ENCODE results near the gene WDR70.
"Not testable (repeated sequence)": the region's sequence is repeated elsewhere in the genome, so short reads cannot be mapped to it uniquely, and the experiment has no call there.

Gene WDR70

DNA sequence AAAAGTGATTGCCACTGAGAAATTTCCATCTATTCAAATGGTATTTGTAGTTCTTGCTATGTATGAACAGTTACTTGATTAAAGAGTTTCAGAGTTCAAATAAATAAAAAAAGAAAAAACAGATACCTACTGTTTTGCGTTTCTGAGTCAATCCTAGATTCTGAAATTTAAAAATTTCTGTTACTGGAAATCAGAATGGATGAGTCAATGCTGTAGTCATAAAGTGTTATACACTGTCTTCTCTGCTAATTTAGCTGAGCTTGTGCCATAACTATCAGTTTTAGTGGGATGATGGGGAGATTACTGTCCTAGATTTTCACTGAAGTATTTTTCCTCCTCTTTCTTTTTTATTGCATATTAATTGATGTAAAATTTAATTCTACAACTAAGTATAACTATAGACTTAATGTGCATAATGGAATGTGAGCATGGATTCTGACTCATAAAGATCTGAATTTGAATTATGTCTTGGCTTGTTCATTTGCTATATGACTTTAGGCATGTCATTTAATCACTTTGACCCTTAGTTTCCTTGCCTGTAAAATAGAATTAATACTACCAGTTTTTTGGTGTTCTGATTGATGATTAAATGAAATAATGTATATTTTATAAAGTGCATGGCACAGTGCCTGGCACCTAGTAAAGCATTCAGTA is 75.4 kb downstream of the WDR70 start:
- not testable (repeated sequence) for DNase-seq

DNA sequence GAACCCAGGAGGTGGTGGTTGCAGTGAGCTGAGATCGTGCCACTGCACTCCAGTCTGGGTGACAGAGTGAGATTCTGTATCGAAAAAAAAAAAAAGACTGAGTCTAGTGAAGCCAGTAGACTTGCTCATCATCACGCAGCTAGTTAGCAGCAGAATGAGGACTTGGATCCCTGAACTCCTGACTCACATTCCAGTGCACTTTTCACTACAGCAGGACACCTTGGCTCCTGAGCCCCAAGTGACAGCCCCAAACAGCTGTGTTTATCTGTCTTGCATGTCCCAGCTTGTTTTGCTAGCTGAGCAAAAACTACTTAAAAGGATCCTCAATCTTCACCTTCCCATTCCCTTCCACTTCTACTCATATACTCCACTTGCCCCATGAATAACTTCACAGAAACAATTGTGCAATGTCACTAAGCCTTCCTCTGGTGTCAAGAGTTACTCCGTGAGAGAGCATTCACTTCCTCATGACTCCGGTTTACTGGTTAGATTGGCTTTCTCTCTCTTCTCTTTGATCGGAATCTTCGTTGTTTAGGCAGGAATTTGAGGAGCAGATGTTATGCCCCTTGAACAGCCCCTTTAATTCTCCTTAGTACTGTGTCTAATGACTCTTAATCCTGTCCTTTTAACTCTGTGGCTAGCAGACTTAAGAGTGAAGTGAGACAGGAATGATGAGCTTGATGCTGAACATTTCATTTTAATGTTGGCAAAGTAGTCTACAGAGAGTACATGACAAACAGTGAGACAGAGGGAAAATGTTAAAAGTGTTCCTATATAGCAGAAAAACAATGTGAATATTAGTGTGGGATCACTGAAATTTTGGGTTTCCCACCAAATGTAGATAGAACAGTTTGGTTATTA is 84.3 kb downstream of the WDR70 start:
- DNase-seq = not testable (repeated sequence)

DNA sequence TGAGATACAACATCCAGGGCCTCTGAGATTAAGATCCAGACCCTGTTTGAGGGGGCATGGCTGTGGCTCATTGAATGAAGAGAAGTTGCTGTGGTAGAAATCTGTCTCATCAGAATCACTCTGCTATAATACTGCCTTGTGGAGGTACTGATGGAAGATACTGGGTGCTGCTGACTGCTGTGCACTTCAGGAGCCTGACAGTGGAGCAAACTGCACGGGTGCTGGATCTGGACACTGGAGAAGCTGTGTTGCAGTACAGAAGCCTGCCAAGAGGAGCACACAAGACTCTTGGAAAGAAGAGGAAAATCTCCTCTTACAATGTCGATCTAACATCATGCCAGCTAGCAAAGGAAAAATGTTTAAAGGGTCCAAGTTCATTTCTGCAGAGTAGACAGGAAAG is 85.5 kb downstream of the WDR70 start:
- not testable (repeated sequence) for DNase-seq

DNA sequence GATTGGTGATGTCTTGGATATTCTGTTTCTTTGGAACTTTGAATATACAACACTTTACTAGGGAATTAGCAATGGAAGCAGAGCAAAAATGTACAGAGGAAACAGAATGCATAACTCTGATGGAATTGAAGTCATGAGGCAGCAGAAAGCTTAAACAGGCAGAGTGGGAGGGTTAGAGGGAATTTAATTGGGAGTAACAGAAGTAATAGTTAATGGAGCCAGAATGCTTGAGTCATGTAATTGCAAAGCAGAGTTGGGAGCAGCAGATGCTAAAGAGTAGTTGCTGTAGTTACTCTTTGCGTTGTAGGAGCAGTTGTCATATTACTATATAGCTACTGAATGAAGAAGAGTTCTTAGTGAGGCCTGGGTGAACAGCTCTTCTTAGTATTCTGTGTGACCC is 90.3 kb downstream of the WDR70 start:
- not testable (repeated sequence) for DNase-seq

DNA sequence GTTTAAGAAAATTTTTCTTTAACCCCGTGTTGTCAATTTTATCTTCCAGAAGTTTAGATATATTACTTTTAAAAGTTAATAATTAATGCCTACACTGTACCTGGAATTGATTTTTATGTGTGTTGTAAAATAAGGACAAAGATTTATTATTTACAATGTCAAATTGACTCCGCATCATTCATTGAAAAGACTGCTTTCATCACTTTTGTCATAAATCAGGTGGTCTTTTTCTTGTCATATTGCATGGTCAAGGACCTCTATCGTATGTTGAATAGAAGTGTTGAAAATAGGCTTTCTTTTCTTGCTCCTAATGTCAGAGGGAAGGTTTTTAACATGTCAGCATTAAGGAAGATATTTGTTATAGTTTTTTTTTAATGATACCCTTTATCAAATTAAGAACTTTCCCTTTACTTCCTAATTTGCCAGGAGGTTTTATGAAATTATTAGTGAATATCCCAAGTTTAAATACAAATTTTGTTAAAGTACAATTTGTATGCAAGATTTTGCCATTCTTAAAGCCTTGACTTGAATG is 92.6 kb downstream of the WDR70 start:
- no peak for DNase-seq

DNA sequence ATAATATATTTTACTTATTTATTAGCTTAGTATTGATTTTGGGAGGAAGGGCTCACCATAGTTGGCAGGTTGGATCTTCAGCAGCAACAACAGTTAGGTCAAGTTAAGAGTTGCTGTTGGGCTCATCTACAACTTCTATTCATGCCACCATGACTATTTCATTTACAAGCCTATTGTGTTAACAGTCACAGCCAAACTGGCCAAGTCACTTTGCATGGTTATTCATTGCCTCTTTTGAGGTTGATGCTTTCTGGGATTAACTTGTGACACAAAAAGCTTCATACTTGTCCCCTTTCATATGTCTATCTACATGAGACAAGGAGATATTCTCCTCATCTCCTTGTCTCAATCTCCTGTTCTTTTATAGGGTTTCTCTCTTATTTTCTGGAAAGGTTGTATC is 98.3 kb downstream of the WDR70 start:
- no peak for DNase-seq

DNA sequence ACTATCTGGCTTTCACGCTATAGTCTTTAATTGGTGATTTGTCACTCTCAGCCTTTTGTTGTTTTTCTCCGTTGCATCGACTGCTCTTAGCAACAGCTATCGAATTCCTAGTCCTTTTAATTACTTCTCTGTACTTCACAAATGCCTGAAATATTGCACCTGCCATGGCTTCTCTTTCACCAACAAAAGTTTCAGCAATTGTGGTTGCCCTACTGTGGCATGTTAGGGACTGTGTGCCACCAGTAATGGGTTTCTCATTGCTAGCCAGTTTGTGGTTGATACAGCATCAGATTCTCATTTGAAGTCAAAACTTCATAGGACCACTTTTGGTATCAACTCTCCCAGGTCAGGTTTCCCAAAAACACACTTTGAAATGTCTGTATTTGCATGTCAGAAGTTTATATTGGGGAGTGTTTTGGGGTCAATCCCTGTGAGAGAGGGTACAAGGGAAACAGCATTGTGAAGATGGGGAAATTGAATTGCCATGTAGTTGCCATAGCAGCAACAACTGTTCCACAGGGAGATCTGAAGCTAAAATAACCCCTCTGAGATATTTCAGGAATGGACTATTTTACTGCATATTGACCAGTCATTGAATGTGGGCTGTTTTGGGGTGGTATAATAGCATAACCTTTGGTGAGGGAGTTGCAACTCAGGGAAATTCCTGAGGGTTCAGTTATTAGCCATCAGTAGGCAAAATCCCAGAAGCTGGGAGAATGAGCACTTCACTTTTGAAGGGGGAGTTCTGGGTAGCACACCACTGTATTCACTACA is 99.2 kb downstream of the WDR70 start:
- no peak for DNase-seq

DNA sequence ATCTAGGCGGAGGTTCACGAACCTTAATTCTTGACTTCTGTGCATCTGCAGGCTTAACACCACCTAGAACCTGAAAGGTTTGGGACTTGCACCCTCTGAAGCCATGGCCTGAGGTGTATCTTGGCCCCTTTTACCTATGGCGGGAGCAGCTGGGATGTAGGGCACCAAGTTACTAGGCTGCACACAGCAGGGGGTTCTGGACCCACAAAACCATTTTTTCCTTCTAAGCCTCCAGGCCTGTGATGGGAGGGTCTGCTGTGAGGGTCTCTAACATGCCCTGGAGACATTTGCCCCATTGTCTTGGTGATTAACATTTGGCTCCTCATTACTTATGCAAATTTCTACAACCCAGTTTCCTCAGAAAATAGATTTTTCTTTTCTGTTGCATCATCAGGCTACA is 102.3 kb downstream of the WDR70 start:
- DNase-seq = not testable (repeated sequence)

DNA sequence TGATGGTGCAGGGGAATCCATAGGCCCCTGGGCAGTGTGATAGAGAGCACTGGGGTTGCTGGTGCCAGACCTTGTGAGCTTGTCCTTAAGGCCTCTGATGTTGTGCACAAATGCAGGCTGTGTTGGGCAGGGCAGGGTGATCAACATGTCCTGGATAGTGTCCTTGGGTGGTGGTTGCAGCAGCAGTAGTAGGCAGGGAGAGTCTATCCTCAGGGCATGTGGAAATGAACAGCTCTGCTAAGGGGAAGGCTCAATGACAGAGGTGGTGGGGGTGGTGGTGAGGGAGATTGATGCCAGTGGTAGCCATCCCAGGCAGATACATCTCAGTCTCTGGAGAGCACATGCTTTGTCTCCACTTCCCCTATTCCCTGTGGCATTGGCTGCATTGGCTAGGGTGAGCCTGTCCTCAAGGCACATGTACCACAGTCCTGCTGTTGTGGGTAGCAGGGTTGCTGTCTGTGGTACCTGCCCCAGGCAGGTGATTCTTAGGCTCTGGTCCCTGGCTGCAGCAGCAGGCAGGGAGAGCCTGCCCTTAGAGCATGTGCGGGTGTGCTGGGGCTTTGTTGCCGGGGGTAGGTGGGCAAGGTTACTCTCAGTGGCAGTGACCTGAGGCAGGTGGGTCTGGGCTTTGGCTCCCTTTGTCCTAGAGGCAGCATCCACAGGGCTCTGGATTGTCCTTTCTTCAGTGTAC is 111.1 kb downstream of the WDR70 start:
- no peak for DNase-seq

DNA sequence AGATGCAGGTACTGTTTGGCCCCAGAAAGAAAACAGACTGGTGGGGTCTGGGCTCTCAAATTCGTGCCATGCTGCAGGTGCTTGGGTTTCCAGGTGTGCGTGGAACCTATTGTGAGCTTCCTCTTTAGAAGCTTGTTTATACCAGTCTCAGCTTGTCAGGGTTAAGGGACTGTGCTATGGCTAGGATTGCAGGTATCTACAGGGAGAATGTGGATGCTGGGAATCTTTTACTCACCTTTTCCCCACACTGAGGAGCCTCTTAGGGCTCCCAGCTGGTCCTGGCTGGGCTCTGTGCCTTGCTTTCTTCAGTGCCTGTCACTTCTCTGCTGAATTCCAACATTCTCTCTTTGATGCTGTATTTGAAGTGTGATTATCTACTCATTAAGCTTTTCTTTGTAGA is 111.8 kb downstream of the WDR70 start:
- DNase-seq = no peak

DNA sequence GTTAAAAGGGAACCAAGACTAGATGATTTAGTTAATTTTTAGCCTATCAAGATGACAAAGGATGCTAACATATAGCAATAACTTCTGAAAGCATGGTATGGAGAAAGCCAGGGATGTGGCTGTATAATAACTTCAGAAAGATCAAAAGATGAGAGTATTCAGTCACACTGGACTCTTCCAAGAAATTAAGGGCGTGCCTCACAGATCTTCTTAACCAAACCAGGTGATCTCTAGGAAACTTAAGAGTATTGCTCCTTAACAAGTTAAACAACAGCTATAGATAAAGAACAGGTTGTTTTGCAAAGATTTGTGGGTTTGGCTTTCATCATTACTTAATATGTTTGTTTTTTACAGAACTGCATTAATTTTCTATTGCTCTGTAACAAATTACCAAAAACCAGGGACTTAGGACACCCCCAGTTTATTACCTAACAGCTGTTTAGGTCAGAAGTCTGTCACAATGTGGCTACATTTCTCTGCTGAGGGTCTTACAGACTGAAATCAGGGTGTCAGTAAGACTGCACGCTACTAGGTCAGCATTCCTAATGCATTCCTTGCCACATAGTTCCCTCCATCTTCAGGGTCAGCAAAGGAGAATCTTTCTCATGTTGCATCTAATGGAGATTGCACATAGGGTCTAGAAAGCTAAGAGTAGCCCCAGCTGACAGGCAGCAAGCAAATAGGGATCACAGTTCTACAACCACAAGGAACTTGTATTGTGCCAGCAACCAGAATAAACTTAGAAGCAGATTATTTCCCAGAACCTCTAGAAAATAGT is 113.8 kb downstream of the WDR70 start:
- DNase-seq = no peak

DNA sequence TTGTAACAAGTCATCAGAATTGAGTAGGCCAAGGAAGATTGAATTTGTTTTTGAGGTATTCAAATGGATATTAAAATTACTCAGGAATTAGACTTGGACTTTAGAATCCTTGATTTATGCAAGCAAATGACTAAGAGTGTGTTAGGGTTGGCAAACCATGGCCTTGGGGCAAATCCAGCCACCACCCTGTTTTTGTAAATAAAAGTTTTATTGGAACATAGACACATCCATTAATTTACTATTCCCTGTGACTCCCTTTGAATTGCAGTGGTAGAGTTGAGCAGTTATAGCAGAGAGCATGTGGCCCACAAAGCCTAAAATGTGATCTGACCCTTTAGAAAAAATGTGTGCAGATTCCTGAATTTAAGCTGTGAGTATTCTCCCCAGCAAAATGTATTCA is 115.6 kb downstream of the WDR70 start:
- DNase-seq = no peak

DNA sequence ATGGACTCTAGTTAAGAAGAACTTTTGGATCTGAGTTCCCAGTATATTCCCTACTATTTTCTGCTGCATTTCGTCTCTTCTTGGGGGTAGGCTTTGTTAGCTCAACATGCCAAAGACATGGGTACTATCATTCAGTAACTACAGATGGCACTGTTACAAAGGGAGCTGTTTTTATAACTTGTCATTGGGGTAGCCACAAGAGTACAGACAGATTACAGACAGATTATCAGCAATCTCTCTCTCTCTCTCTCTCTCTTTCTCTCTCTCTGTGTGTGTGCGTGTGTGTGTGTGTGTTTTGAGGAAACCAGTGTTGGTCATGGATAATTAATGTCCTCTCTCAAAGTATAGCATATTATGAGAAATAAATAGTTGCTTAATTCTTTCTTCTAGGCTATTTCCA is 116.1 kb downstream of the WDR70 start:
- peak in 1 of 2 experiments; percentile 5 for DNase-seq

DNA sequence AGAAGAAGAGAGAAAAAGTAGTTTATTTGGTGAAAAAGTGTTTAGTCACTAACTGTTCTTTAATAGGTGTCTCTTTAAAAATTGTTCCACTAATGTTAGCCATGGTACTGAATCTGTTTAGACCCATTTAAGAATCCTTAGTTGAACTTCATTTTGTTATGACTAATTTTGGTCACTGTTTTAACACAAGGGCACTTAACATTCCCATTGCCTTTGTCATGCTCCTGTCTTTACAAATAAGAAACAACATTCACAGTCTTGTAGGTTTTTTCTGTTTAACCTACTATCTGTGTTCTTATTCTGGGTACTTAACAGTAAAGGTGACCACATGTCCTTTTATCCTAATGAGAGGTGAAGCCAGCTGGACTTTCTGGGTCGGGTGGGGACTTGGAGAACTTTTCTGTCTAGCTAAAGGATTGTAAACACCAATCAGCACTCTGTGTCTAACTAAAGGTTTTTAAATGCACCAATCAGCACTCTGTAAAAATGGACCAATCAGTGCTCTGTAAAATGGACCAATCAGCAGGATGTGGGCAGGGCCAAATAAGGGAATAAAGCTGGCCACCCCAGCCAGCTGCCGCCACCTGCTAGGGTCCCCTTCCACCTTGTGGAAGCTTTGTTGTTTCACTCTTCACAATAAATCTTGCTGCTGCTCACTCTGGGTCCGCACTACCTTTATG is 116.7 kb downstream of the WDR70 start:
- DNase-seq = no peak

DNA sequence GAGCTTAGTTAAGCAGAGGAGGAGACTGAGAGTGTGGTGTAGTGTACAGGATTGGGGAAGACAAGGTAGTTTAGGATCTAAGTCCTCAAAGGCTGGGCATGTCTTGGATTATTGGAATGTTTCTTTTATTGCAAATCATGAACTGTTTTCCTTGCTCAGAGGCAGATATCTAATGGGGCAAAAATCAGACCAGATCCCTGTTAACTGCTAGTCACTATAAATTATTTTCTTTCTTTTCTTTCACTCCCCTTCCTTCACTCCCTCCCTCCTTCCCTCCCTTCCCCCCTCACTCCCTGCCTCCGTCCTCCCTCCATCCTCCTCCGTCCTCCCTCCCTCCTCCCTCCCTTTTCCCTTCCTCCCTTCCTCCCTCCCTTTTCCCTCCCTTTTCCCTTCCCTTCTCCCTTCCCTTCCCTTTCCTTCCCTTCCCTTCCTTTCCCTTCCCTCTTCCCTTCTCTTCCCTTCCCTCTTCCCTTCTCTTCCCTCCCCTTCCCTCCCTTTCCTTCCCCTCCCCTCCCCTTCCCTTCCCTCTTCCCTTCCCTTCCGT is 117.9 kb downstream of the WDR70 start:
- no peak for DNase-seq

DNA sequence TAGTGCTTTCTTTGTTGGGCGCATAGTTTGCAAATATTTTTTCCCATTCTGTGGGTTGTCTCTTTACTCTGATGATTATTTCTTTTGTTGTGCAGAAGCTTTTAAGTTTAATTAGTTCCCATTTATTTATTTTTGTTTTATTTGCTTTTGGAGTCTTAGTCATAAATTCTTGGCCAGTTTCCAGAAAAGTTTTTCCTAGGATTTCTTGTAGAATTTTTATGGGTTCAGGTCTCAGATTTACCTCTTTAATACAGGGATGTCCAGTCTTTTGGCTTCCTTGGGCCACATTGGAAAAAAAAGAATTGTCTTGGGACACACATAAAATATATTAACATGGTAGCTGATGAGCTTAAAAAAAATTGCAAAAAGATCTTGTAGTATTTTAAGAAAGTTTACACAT is 122.0 kb downstream of the WDR70 start:
- no peak for DNase-seq

DNA sequence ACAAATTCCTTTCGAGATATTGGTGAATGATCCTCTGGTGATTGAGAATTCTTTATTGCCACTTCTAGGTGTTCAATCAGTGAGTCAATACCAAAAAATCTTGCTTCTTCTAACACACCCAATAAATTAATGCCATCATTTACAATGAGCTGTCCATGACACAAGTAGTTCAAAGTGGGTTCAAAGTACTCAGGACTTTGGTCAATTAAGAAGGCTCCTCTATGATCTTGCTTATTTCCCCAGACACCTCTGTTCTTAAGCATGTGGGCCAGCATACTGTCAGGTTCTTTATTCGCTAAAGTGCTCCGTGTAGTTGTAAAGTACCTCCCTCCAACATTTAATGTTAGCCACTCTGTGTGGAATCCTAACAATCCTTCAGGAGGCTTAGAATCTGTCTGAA is 127.1 kb downstream of the WDR70 start:
- DNase-seq = no peak

DNA sequence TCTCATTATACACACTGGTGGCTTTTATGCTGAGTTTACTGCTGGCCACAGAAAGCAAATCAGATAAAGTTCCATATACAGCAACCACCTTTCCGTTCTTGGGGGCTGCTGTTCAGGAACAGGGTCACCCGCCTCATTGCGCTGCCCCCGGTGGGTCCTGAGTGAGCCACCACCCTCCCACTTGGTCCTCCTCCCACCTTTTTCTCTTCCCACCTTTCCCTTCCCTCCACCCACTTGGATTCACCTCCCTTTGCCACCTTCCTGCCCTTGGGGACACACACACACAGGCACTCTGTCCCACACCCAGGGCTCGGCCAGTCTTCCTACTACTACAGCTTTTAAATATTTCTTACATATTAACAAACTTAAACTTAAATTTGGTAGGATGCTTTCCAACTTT is 127.6 kb downstream of the WDR70 start:
- no peak for DNase-seq

DNA sequence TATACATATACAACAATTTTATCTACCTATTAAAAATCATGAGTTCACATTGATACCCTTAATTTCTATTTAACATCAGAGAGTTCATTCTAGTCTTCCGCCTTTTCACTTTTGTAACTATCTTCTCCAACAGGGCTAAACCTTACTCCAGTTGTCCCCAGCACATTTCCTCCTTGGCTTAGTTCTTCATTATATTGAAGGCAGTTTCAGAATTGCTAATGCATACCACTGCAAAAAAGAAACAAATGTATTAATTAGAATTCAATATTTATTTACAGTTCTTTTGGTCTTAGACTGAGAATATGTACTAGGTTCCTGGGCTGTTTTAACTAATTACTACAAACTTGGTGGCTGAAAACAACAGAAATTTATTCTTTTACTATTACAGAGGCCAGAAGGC is 132.5 kb downstream of the WDR70 start:
- DNase-seq = no peak

DNA sequence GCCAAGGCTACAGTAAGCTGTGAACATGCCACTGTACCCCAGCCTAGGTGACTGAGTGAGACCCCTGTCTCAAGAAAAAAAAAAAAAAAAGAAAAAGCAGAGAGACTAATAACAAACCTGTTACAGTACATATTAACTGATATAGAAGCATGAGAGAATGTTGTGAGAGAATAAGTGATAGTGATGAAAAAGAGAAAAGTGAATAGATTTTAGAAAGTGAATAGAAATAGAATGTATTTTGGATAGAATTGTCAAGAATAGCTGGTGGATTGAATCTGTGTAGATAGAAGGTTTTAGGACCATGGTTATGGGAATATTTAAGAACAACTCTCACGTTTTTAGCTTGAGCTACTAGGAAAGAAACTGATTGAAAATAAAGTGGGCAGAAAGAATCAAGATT is 135.8 kb downstream of the WDR70 start:
- DNase-seq = no peak

DNA sequence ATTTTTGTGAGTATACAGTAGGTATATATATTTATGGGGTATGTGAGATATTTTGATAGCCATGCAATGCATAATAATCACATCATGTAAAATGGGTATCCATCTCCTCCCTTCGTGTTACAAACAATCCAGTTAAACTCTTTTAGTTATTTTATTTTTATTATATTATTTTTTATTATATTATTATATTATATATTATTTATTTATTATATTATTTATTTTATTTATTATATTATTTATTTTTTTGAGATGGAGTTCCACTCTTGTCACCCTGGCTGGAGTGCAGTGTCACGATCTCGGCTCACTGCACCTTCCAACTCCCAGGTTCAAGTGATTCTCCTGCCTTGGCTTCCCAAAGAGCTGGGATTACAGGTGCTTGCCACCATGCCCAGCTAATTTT is 138.6 kb downstream of the WDR70 start:
- no peak for DNase-seq

Measured in SHP77 (cell line).